Erythroblast (primary cell): ENCODE results near the gene SERPINB11.

Experiments used
- GATA1 ChIP-seq: IDR thresholded peaks from 2 replicates; pipeline ENCODE4 v1.6.1; 2011; ENCODE audit warnings: low read depth, mild to moderate bottlenecking, control low read depth, low read length, moderate library complexity
- POLR2A ChIP-seq: IDR thresholded peaks from 2 replicates; pipeline ENCODE4 v1.6.1; 2011; ENCODE audit warnings: mild to moderate bottlenecking, low read length

DNA sequence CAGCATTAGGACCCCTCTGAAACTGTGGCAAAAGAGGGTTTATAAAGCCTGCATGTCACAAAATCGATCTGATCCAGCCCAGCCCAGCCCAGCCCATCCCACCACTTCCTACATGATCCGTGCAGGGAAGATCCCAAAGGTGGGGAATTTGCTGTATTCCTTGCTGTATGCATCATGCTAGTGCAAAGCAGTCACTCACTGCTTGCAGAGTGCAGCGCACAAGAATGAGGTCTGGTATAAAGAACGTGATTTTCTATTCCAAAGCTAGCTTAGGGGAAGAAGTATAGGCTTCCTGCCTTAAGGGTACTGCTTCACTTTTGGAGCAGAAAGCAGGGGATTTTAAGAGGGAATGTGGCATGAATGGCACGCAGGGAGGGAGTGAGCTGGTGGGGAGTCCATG, 18.9 kb upstream of the SERPINB11 start:
- TF ChIP-seq POLR2A, result no peak
- TF ChIP-seq GATA1, result no peak
